ENCODE measurements around the gene CRB3. TPM values are rescaled to one million over a fixed set of nuclear protein-coding genes. Genes with fewer than 3 reads are reported as not detected.

The CRB3 gene
- total RNA-seq, 4 donors from 2014 or later = 1.8 to 2.7 (median 2.4) TPM; not detected in 1

DNA sequence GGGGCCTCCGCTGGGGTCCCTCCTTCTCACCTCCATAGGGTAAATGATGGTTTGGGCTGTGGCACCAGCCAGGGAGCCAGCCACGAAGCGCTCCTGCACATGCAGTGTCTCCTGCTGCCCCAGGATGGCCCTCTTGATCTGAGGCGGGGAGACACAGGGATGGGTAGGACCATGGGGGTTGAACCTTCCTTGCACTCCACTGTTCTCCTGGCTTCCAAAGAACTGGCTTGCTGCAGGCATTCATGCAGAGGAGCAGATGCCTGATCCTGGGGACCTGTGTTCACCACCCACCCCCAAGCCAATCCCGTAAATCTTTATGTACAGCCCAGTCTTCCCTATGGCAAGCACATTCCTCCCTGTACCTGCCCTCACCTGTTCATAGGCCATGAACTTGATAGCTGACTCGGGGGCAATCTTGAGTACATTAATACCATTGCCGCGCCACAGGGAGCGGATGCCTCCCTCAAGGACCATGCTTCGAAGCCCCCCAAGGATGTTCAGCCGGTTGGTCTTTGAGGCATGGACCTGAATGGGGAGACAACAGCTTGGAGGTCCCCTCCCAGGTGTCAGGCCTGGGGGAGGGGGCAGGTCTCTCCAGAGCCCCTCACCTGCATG is 10.0 kb upstream of the CRB3 start:
- Histone ChIP-seq H3K4me3 (no peak overlapping the region), H3K4me1 (peaks cover 11 to 15% (median 15%) of the 10 kb centered on the region in 4 donors), H3K9me3 (peaks cover 0 to 13% (median 11%) of the 10 kb centered on the region in 4 donors), H3K27me3 (no peaks in the 10 kb centered on the region), H3K27ac (replicated peaks in 1 of 4) (no peak overlapping the region), H3K36me3 (peaks cover 34 to 83% (median 57%) of the 10 kb centered on the region in 4 donors)
- no peak for DNase-seq (ENCODE audit: extremely low spot score)
- intact Hi-C loops (cut with DNase I) = no loop called here
- TF ChIP-seq EP300 (IDR thresholded peaks at IDR 0.05) (no peak), POLR2A (IDR thresholded peaks at IDR 0.05; ENCODE audit: low read depth) (no peak), POLR2AphosphoS5 (IDR thresholded peaks at IDR 0.05) (no peak)
- TF ChIP-seq, protein P1, sequence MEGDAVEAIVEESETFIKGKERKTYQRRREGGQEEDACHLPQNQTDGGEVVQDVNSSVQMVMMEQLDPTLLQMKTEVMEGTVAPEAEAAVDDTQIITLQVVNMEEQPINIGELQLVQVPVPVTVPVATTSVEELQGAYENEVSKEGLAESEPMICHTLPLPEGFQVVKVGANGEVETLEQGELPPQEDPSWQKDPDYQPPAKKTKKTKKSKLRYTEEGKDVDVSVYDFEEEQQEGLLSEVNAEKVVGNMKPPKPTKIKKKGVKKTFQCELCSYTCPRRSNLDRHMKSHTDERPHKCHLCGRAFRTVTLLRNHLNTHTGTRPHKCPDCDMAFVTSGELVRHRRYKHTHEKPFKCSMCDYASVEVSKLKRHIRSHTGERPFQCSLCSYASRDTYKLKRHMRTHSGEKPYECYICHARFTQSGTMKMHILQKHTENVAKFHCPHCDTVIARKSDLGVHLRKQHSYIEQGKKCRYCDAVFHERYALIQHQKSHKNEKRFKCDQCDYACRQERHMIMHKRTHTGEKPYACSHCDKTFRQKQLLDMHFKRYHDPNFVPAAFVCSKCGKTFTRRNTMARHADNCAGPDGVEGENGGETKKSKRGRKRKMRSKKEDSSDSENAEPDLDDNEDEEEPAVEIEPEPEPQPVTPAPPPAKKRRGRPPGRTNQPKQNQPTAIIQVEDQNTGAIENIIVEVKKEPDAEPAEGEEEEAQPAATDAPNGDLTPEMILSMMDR (IDR thresholded peaks at IDR 0.05) = no peak
- 98% methylated on average over 8 of the region's 11 CpGs for WGBS

DNA sequence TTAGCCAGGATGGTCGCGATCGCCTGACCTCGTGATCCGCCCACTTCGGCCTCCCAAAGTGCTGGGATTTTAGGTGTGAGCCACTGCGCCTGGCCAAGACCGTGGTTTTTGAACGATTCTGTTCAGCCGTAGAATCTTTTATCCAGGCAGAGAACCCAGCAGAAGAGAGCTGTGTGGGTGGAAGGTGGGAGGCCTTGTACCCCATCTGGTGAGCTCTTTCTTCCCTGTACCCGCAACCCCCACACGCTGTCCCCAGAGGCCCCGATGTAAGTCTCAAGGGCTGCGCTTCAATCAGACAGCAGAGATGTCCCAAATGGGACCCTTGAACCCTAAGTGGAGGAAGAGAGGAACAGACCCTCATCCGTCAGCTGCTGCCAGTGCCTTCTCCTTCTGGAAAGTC is 8.1 kb upstream of the CRB3 start:
- peaks cover 34 to 64% (median 53%) of the 10 kb centered on the region in 4 donors for H3K36me3 ChIP-seq
- no peaks in the 10 kb centered on the region for H3K27me3 ChIP-seq
- no peak for DNase-seq (ENCODE audit: extremely low spot score)
- H3K4me1 ChIP-seq = peaks cover 11 to 28% (median 24%) of the 10 kb centered on the region in 4 donors
- TF ChIP-seq EP300 (IDR thresholded peaks at IDR 0.05) = no peak
- TF ChIP-seq, protein P1 (IDR thresholded peaks at IDR 0.05) = no peak
- no peak for TF ChIP-seq POLR2AphosphoS5 (IDR thresholded peaks at IDR 0.05)
- TF ChIP-seq POLR2A (IDR thresholded peaks at IDR 0.05; ENCODE audit: low read depth) = no peak
- peaks cover 0 to 13% (median 11%) of the 10 kb centered on the region in 4 donors for H3K9me3 ChIP-seq
- no peak overlapping the region for H3K27ac ChIP-seq (replicated peaks in 1 of 4)
- intact Hi-C loops (cut with DNase I) = no loop called here
- H3K4me3 ChIP-seq = no peak overlapping the region
- 99% methylated on average over 14 of the region's 15 CpGs for WGBS

DNA sequence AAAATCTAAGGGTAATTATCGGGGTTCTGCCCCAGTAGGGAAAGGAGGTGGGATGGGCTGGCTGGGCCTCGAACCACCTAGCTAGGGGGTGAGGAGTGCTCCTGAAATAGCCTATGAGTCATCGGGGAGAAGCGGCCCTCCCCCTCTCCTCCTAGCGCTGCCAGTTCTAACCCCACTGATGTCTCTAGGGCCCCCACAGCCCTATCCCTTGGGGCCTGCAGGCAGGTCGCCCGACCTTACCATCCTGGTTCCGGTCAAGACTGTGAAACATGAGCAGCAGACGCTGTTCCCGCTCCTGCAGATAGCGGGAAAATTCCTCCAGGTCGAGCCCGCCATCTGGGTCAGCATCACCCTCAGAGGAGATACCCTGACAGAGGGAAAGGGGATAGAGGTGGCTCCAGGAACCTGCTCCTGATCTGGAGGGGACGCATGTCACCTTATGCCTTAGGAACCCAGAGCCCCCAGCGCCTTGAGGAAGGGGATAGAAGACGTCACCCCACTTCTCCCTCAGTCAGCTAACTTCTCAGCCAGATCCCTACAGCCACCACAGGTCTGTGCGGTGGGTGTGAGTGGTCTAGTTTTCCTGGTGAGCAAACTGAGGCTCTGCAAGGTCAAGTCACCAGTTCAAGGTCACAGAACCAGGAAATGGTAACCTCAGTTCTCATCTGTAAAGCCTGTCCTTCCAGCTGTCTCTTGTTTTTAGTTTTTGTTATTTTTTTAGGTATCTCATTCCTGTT is 5.9 kb upstream of the CRB3 start:
- H3K36me3 ChIP-seq = peaks cover 22 to 44% (median 35%) of the 10 kb centered on the region in 4 donors
- TF ChIP-seq POLR2AphosphoS5 (IDR thresholded peaks at IDR 0.05) (no peak), EP300 (IDR thresholded peaks at IDR 0.05) (no peak), POLR2A (IDR thresholded peaks at IDR 0.05; ENCODE audit: low read depth) (no peak)
- TF ChIP-seq, protein P1 (IDR thresholded peaks at IDR 0.05) = no peak
- 72% methylated on average over 16 of the region's 17 CpGs for WGBS
- DNase-seq (ENCODE audit: extremely low spot score) = no peak
- peaks cover 0 to 10% (median 0%) of the 10 kb centered on the region in 4 donors for H3K27me3 ChIP-seq
- H3K4me1 ChIP-seq = peaks cover 11 to 28% (median 24%) of the 10 kb centered on the region in 4 donors
- H3K4me3 ChIP-seq = peak overlapping the region; percentile 66 to 97 (median 90)
- peaks cover 0 to 13% (median 11%) of the 10 kb centered on the region in 4 donors for H3K9me3 ChIP-seq
- peak overlapping the region; percentile 74 to 91 (median 88) for H3K27ac ChIP-seq (replicated peaks in 1 of 4)
- intact Hi-C loops (cut with DNase I) = no loop called here

DNA sequence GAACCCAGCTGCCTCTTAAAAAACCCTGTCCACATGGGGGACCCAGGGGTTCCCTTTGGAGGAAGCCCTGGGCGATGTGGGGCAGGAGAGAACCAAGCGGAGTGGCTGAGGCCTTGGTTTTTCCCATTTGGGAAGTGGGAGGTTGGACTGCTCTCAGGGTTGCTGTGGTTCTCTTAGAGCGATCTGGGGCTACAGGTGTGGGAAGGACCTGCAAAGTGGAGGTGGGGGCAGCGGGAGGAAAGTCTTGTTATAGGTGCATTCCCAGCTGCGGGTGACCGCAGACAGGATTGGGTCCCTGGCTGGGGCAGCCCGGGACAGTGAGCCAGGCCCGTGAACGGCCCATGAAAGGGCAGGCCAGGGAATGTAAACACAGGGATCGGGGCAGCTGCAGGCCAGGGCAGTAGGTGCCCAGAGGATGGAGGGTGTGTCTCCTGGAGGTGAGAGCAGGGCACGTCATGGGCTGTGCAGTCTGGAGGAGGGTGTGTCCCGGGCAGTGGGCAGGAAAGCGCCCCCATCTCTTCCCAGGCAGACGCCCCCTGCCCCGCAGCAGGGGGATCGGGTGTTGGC is 5.3 kb upstream of the CRB3 start:
- intact Hi-C loops (cut with DNase I) = no loop called here
- Histone ChIP-seq H3K36me3 (peaks cover 17 to 38% (median 28%) of the 10 kb centered on the region in 4 donors), H3K4me1 (peaks cover 11 to 29% (median 24%) of the 10 kb centered on the region in 4 donors), H3K9me3 (peaks cover 0 to 8% (median 8%) of the 10 kb centered on the region in 4 donors), H3K27me3 (peaks cover 0 to 17% (median 3%) of the 10 kb centered on the region in 4 donors), H3K4me3 (peak overlapping the region; percentile 66 to 97 (median 90)), H3K27ac (replicated peaks in 1 of 4) (peak overlapping the region; percentile 74 to 91 (median 88))
- no peak for DNase-seq (ENCODE audit: extremely low spot score)
- 33% methylated on average over 16 of the region's 16 CpGs for WGBS
- peak; percentile 36 to 42 for TF ChIP-seq POLR2AphosphoS5 (IDR thresholded peaks at IDR 0.05)
- TF ChIP-seq EP300 (IDR thresholded peaks at IDR 0.05) = no peak

All from esophagus muscularis mucosa (tissue), 4 donors.